ENCODE results near the gene TKT. TPM values are rescaled to one million over a fixed set of nuclear protein-coding genes. Genes with fewer than 3 reads are reported as not detected.

The TKT gene
- total and polyA plus RNA-seq, 4 donors, result 351 to 498 (median 456) TPM

GRCh38 chr3:53293867-53294266 is 38.0 kb upstream of the TKT start:
- H3K36me3 ChIP-seq (ENCODE audit: control insufficient read depth in 4 of 4, insufficient read depth in 4 of 4, low read length in 4 of 4), result peaks cover 13 to 28% (median 19%) of the 10 kb centered on the region in 4 donors

GRCh38 chr3:53288214-53288613 is 32.4 kb upstream of the TKT start:
- H3K27me3 ChIP-seq (ENCODE audit: control insufficient read depth in 3 of 3, insufficient read depth in 3 of 3, low read length in 2 of 3), result no peaks in the 10 kb centered on the region
- peaks cover 15 to 27% (median 23%) of the 10 kb centered on the region in 4 donors for H3K36me3 ChIP-seq (ENCODE audit: control insufficient read depth in 4 of 4, insufficient read depth in 4 of 4, low read length in 4 of 4)
- H3K9ac ChIP-seq (ENCODE audit: insufficient read depth in 1 of 2, low read length in 2 of 2), result no peak overlapping the region
- no peak overlapping the region for H3K4me3 ChIP-seq
- DNase-seq (no peak), ATAC-seq (ENCODE audit: insufficient read depth, low FRiP score) (no peak)
- no peaks in the 10 kb centered on the region for H3K4me1 ChIP-seq (ENCODE audit: control insufficient read depth in 5 of 5, insufficient read depth in 5 of 5, low read length in 5 of 5)
- 82 to 89% methylated on average over 4 of the region's 4 CpGs for WGBS, 2 donors
- no peak for TF ChIP-seq CTCF (IDR thresholded peaks at IDR 0.05; ENCODE audit: control extremely low read depth, extremely low read depth)
- H3K9me3 ChIP-seq (ENCODE audit: control insufficient read depth in 4 of 4, insufficient read depth in 3 of 4, low read length in 3 of 4), result no peaks in the 10 kb centered on the region
- no peak overlapping the region for H3K27ac ChIP-seq (ENCODE audit: low read depth in 1 of 2, low read length in 1 of 2)

More at GRCh38 chr3:53293867-53294266, 38.0 kb upstream of the TKT start:
- TF ChIP-seq CTCF (IDR thresholded peaks at IDR 0.05; ENCODE audit: control extremely low read depth, extremely low read depth), result no peak
- no peaks in the 10 kb centered on the region for H3K9me3 ChIP-seq (ENCODE audit: control insufficient read depth in 4 of 4, insufficient read depth in 3 of 4, low read length in 3 of 4)
- no peak overlapping the region for H3K4me3 ChIP-seq
- no peaks in the 10 kb centered on the region for H3K4me1 ChIP-seq (ENCODE audit: control insufficient read depth in 5 of 5, insufficient read depth in 5 of 5, low read length in 5 of 5)
- no peaks in the 10 kb centered on the region for H3K27me3 ChIP-seq (ENCODE audit: control insufficient read depth in 3 of 3, insufficient read depth in 3 of 3, low read length in 2 of 3)
- DNase-seq (no peak), ATAC-seq (ENCODE audit: insufficient read depth, low FRiP score) (no peak)
- H3K9ac ChIP-seq (ENCODE audit: insufficient read depth in 1 of 2, low read length in 2 of 2), result no peak overlapping the region
- H3K27ac ChIP-seq (ENCODE audit: low read depth in 1 of 2, low read length in 1 of 2), result no peak overlapping the region
- 95 to 96% methylated on average over 8 of the region's 8 CpGs for WGBS, 2 donors

- Histone ChIP-seq H3K27me3 (ENCODE audit: control insufficient read depth in 3 of 3, insufficient read depth in 3 of 3, low read length in 2 of 3) (no peaks in the 10 kb centered on the region), H3K36me3 (ENCODE audit: control insufficient read depth in 4 of 4, insufficient read depth in 4 of 4, low read length in 4 of 4) (peaks cover 15 to 30% (median 20%) of the 10 kb centered on the region in 4 donors), H3K9me3 (ENCODE audit: control insufficient read depth in 4 of 4, insufficient read depth in 3 of 4, low read length in 3 of 4) (no peaks in the 10 kb centered on the region), H3K27ac (ENCODE audit: low read depth in 1 of 2, low read length in 1 of 2) (no peak overlapping the region), H3K4me3 (no peak overlapping the region), H3K4me1 (ENCODE audit: control insufficient read depth in 5 of 5, insufficient read depth in 5 of 5, low read length in 5 of 5) (no peaks in the 10 kb centered on the region), H3K9ac (ENCODE audit: insufficient read depth in 1 of 2, low read length in 2 of 2) (no peak overlapping the region)
- WGBS, 2 donors, result 71 to 78% methylated on average over 4 of the region's 4 CpGs
- ATAC-seq (ENCODE audit: insufficient read depth, low FRiP score) (no peak), DNase-seq (no peak)
- no peak for TF ChIP-seq CTCF (IDR thresholded peaks at IDR 0.05; ENCODE audit: control extremely low read depth, extremely low read depth)
Measured at GRCh38 chr3:53287131-53287629, 31.4 kb upstream of the TKT start.

GRCh38 chr3:53286727-53287126 is 30.9 kb upstream of the TKT start:
- ATAC-seq (ENCODE audit: insufficient read depth, low FRiP score), result no peak
- Histone ChIP-seq H3K9ac (ENCODE audit: insufficient read depth in 1 of 2, low read length in 2 of 2) (no peak overlapping the region), H3K27ac (ENCODE audit: low read depth in 1 of 2, low read length in 1 of 2) (no peak overlapping the region), H3K4me3 (no peak overlapping the region), H3K27me3 (ENCODE audit: control insufficient read depth in 3 of 3, insufficient read depth in 3 of 3, low read length in 2 of 3) (no peaks in the 10 kb centered on the region), H3K36me3 (ENCODE audit: control insufficient read depth in 4 of 4, insufficient read depth in 4 of 4, low read length in 4 of 4) (peaks cover 11 to 30% (median 17%) of the 10 kb centered on the region in 4 donors), H3K4me1 (ENCODE audit: control insufficient read depth in 5 of 5, insufficient read depth in 5 of 5, low read length in 5 of 5) (no peaks in the 10 kb centered on the region), H3K9me3 (ENCODE audit: control insufficient read depth in 4 of 4, insufficient read depth in 3 of 4, low read length in 3 of 4) (no peaks in the 10 kb centered on the region)
- WGBS, 2 donors, result 73 to 85% methylated on average over 1 of the region's 1 CpG
- TF ChIP-seq CTCF (IDR thresholded peaks at IDR 0.05; ENCODE audit: control extremely low read depth, extremely low read depth), result no peak
- no peak for DNase-seq

Measured in lung (tissue), 12 donors.